K562 (cell line): ENCODE measurements around the gene KRTAP10-12. TPM values are rescaled to one million over a fixed set of nuclear protein-coding genes. Genes with fewer than 3 reads are reported as not detected.
A peak's percentile ranks its signal among the peaks of the same experiment; 100 is the strongest.

ENCODE experiments used
- BRD4 ChIP-seq: fragments of 200-600 bp; sonication (generic); IDR thresholded peaks from 2 replicates; pipeline ENCODE4 v1.6.1; 2017; ENCODE audit warnings: inconsistent platforms
- CREBBP ChIP-seq: IDR thresholded peaks from one replicate; pipeline ENCODE4 v1.6.1; 2012; ENCODE audit warnings: low read depth, mild to moderate bottlenecking, control low read depth, inconsistent platforms, low read length
- CTBP1 ChIP-seq: fragments of 450-650 bp; IDR thresholded peaks from 2 replicates; pipeline ENCODE4 v1.6.1; 2016; ENCODE audit warnings: borderline replicate concordance
- ELF4 ChIP-seq: fragments of 450-650 bp; formaldehyde crosslinking; IDR thresholded peaks from 2 replicates; pipeline ENCODE4 v1.4.0; 2022; ENCODE audit warnings: missing genetic modification characterization
- HDAC1 ChIP-seq, 2 experiments: fragments of 450-650 bp; IDR thresholded peaks; 2 replicates each; pipeline ENCODE4 v1.6.1; 2016 to 2017; ENCODE audit warnings: inconsistent platforms in 1 of 2, mild to moderate bottlenecking in 1 of 2, moderate library complexity in 1 of 2
- HDAC8 ChIP-seq: fragments of 450-650 bp; IDR thresholded peaks from 2 replicates; pipeline ENCODE4 v1.6.1; 2016; ENCODE audit warnings: mild to moderate bottlenecking, missing genetic modification characterization, moderate library complexity, missing compliant biosample characterization
- HSF4 ChIP-seq: fragments of 250-450 bp; sonication (Bioruptor Pico); IDR thresholded peaks from 2 replicates; pipeline ENCODE4 v2.1.2; 2022; ENCODE audit warnings: mild to moderate bottlenecking, moderate library complexity, borderline replicate concordance
- MBD2 ChIP-seq: sonication (generic); IDR thresholded peaks from 2 replicates; pipeline ENCODE4 v1.6.1; 2016; ENCODE audit warnings: low read depth, borderline replicate concordance
- MCM5 ChIP-seq: fragments of 450-650 bp; IDR thresholded peaks from 2 replicates; pipeline ENCODE4 v1.6.1; 2016; ENCODE audit warnings: low read depth
- NFXL1 ChIP-seq: fragments of 450-650 bp; formaldehyde crosslinking; IDR thresholded peaks from 2 replicates; pipeline ENCODE4 v1.4.0; 2021; ENCODE audit warnings: mild to moderate bottlenecking
- NR2C2 ChIP-seq, 2 experiments: fragments of 200-800 bp in 1 of 2; sonication (Bioruptor generic) in 1 of 2; sonication (generic) in 1 of 2; formaldehyde crosslinking in 1 of 2; IDR thresholded peaks; 2 replicates each; pipeline versions ENCODE4 v1.6.1 to v1.8.0; 2016 to 2022; ENCODE audit warnings: mild to moderate bottlenecking in 1 of 2, missing compliant biosample characterization in 1 of 2, missing genetic modification characterization in 1 of 2, missing genetic modification reagents in 1 of 2
- SIX5 ChIP-seq, 2 experiments: IDR thresholded peaks; 2 replicates each; pipeline ENCODE4 v1.6.1; 2011; ENCODE audit warnings: low read length in 2 of 2, borderline replicate concordance in 1 of 2, low read depth in 1 of 2, mild to moderate bottlenecking in 1 of 2, moderate library complexity in 1 of 2; ENCODE audit not compliant: insufficient read depth in 1 of 2
- SLC30A9 ChIP-seq: fragments of 250-450 bp; sonication (Bioruptor Pico); IDR thresholded peaks from 2 replicates; pipeline ENCODE4 v1.8.0; 2022; ENCODE audit warnings: mild to moderate bottlenecking, moderate library complexity
- TAF15 ChIP-seq: fragments of 200-400 bp; formaldehyde crosslinking; IDR thresholded peaks from 2 replicates; pipeline ENCODE4 v1.6.1; 2017; ENCODE audit warnings: mild to moderate bottlenecking, low read depth, low read length, moderate library complexity
- TAL1 ChIP-seq: fragments of 450-650 bp; IDR thresholded peaks from 2 replicates; pipeline ENCODE4 v1.6.1; 2016; ENCODE audit warnings: mild to moderate bottlenecking
- TBP ChIP-seq: optimal IDR thresholded peaks from 2 replicates; pipeline ENCODE3; 2011; ENCODE audit warnings: low read depth, low read length, improper control_type of control experiment
- TCF3 ChIP-seq: sonication (generic); formaldehyde crosslinking; IDR thresholded peaks from 2 replicates; pipeline ENCODE4 v1.4.0; 2020; ENCODE audit warnings: mild to moderate bottlenecking, missing genetic modification reagents
- TRIM28 ChIP-seq: fragments of 450-650 bp; IDR thresholded peaks from 2 replicates; pipeline ENCODE4 v1.6.1; 2017
- ZNF384 ChIP-seq: IDR thresholded peaks from 2 replicates; pipeline ENCODE4 v1.6.1; 2012; ENCODE audit warnings: low read depth, low read length, improper control_type of control experiment
- ZNF449 ChIP-seq: fragments of 250-450 bp; sonication (Bioruptor Pico); IDR thresholded peaks from 2 replicates; pipeline ENCODE4 v1.8.0; 2022; ENCODE audit warnings: moderate library complexity, mild to moderate bottlenecking, inconsistent platforms
- ZSCAN29 ChIP-seq: fragments of 450-650 bp; IDR thresholded peaks from 2 replicates; pipeline ENCODE4 v1.6.1; 2017
- polyA plus RNA-seq, 8 experiments: library from polyadenylated mRNA; depleted of rRNA in 4 of 8; stranded (reverse) in 5 of 8; unstranded in 3 of 8; fragments of >200 nt; fragmentation: Nextera tagmentation in 2 of 8; fragmentation: Illumina TruSeq in 1 of 8; extraction: Ambion mirVana in 2 of 8; extraction: Trizol in 1 of 8; gene quantifications; 2 replicates each; pipeline versions ENCODE4 v1.2.1 to v1.2.3, GENCODE V29; 2011 to 2014; ENCODE audit warnings: inconsistent platforms in 1 of 8, missing spikeins in 1 of 8
- total RNA-seq, 7 experiments: library from RNA; depleted of rRNA in 6 of 7; stranded (reverse); fragments of >200 nt in 6 of 7; fragmentation: Illumina TruSeq in 2 of 7; extraction: Trizol in 2 of 7; gene quantifications; 2 replicates each; pipeline versions ENCODE4 v1.2.1 to v1.2.3, GENCODE V29; 2011 to 2021; ENCODE audit warnings: low replicate concordance in 1 of 7
- TF ChIP-seq, protein P1 (sequence below): fragments of 450-650 bp; IDR thresholded peaks from one replicate; pipeline ENCODE4 v1.6.1; 2018; ENCODE audit warnings: mild to moderate bottlenecking, moderate library complexity; ENCODE audit not compliant: partially characterized antibody
- TF ChIP-seq, protein P2 (sequence below): sonication (generic); formaldehyde crosslinking; IDR thresholded peaks from 2 replicates; pipeline ENCODE4 v1.8.0; 2023; ENCODE audit warnings: mild to moderate bottlenecking, missing genetic modification reagents
- TF ChIP-seq, protein P3 (sequence below): fragments of 250-450 bp; sonication (Bioruptor Pico); IDR thresholded peaks from 2 replicates; pipeline ENCODE4 v1.5.0; 2021
- TF ChIP-seq, protein P4 (sequence below): fragments of 250-450 bp; sonication (Bioruptor Pico); IDR thresholded peaks from 2 replicates; pipeline ENCODE4 v1.8.0; 2021; ENCODE audit warnings: borderline replicate concordance, mild to moderate bottlenecking, moderate library complexity; ENCODE audit not compliant: poor library complexity, severe bottlenecking

The KRTAP10-12 gene
- total and polyA plus RNA-seq, 9 of the 15 experiments (the other 6 are each of a cell fraction or from before 2014, with no cell fraction given) = not detected

- TF ChIP-seq, protein P1, sequence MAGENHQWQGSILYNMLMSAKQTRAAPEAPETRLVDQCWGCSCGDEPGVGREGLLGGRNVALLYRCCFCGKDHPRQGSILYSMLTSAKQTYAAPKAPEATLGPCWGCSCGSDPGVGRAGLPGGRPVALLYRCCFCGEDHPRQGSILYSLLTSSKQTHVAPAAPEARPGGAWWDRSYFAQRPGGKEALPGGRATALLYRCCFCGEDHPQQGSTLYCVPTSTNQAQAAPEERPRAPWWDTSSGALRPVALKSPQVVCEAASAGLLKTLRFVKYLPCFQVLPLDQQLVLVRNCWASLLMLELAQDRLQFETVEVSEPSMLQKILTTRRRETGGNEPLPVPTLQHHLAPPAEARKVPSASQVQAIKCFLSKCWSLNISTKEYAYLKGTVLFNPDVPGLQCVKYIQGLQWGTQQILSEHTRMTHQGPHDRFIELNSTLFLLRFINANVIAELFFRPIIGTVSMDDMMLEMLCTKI = no peak
- no peak for TF ChIP-seq TBP
- peak; percentile 34; the same call in 1 of the 2 replicates for TF ChIP-seq TAL1
- TF ChIP-seq NFXL1 (CRISPR knock-in tag) = no peak
- no peak for TF ChIP-seq CREBBP
- TF ChIP-seq HDAC8 (tag) = no peak
- TF ChIP-seq TRIM28 = no peak
- TF ChIP-seq, protein P2, sequence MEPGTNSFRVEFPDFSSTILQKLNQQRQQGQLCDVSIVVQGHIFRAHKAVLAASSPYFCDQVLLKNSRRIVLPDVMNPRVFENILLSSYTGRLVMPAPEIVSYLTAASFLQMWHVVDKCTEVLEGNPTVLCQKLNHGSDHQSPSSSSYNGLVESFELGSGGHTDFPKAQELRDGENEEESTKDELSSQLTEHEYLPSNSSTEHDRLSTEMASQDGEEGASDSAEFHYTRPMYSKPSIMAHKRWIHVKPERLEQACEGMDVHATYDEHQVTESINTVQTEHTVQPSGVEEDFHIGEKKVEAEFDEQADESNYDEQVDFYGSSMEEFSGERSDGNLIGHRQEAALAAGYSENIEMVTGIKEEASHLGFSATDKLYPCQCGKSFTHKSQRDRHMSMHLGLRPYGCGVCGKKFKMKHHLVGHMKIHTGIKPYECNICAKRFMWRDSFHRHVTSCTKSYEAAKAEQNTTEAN (CRISPR knock-in tag) = no peak
- TF ChIP-seq ZSCAN29 = no peak
- TF ChIP-seq, protein P3, sequence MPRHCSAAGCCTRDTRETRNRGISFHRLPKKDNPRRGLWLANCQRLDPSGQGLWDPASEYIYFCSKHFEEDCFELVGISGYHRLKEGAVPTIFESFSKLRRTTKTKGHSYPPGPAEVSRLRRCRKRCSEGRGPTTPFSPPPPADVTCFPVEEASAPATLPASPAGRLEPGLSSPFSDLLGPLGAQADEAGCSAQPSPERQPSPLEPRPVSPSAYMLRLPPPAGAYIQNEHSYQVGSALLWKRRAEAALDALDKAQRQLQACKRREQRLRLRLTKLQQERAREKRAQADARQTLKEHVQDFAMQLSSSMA = no peak
- TF ChIP-seq HDAC1 (IDR thresholded peaks at IDR 0.05) = no peak
- TF ChIP-seq, protein P4, sequence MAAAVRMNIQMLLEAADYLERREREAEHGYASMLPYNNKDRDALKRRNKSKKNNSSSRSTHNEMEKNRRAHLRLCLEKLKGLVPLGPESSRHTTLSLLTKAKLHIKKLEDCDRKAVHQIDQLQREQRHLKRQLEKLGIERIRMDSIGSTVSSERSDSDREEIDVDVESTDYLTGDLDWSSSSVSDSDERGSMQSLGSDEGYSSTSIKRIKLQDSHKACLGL (CRISPR knock-in tag) = no peak
- TF ChIP-seq MBD2 = no peak
- no peak for TF ChIP-seq SLC30A9
- no peak for TF ChIP-seq NR2C2 (CRISPR knock-in tag; IDR thresholded peaks at IDR 0.05)
- no peak for TF ChIP-seq NR2C2 (tag; IDR thresholded peaks at IDR 0.05)
- no peak for TF ChIP-seq ZNF449 (CRISPR knock-in tag)
- peak; percentile 27; the same call in 1 of the 2 replicates for TF ChIP-seq TCF3 (CRISPR knock-in tag)
- peak; percentile 71; the same call in 1 of the 2 replicates for TF ChIP-seq CTBP1
- TF ChIP-seq MCM5 = no peak
- no peak for TF ChIP-seq BRD4
- TF ChIP-seq ELF4 (CRISPR knock-in tag) = no peak
- TF ChIP-seq TAF15 = no peak
- no peak for TF ChIP-seq HSF4 (CRISPR knock-in tag)
- no peak for TF ChIP-seq ZNF384
- no peak for TF ChIP-seq SIX5 (IDR thresholded peaks at IDR 0.05; ENCODE audit: borderline replicate concordance in 1 of 2, insufficient read depth in 1 of 2, low read depth in 1 of 2, low read length in 2 of 2)
Observed at GRCh38 chr21:44681861-44682579, 15.0 kb upstream of the KRTAP10-12 start, which contains the start of gene KRTAP12-1 (continued).
